B cell (primary cell): ENCODE measurements around the gene C5orf34. TPM values are rescaled to one million over a fixed set of nuclear protein-coding genes. Genes with fewer than 3 reads are reported as not detected.

Experiments
- ATAC-seq: fragments of 200-7000 bp; cut with Tn5 transposase; one replicate; pipeline ENCODE4 v1.10.0; 2021; ENCODE audit warnings: low read depth, mild to moderate bottlenecking, moderate number of reproducible peaks, moderate library complexity
- CTCF ChIA-PET: fragments of 350-600 bp; sonication (Branson Sonifier 250); formaldehyde crosslinking; loops from one replicate; lab custom pipeline; 2021; ENCODE audit warnings: antibody characterized with exemption, inconsistent platforms; lab: Charles Lee
- POLR2A ChIA-PET: fragments of 350-600 bp; sonication (Branson Sonifier 250); formaldehyde crosslinking; loops from one replicate; lab custom pipeline; 2021; ENCODE audit warnings: antibody characterized with exemption; lab: Charles Lee
- DNase-seq: peaks from one replicate; pipeline ENCODE4 v3.0.0; 2013
- H2AFZ ChIP-seq: 2 replicates; pipeline ENCODE4 v1.6.1; 2012; ENCODE audit warnings: mild to moderate bottlenecking, low read depth, low read length; ENCODE audit not compliant: insufficient read depth, poor library complexity, severe bottlenecking
- H3K27ac ChIP-seq, 2 donors: 1 replicate in 1 of 2; 2 replicates in 1 of 2; pipeline ENCODE4 v1.5.1; 2012 to 2013; ENCODE audit warnings: low read length in 2 of 2, mild to moderate bottlenecking in 2 of 2, moderate library complexity in 1 of 2
- H3K27me3 ChIP-seq, 4 experiments: fragments of 200-600 bp in 1 of 4; sonication (generic) in 1 of 4; replicated peaks in 1 of 4; 1 replicate in 2 of 4; 2 replicates in 2 of 4; pipeline versions ENCODE4 v1.6.1 to v1.7.0; 2013 to 2016; ENCODE audit warnings: low read length in 3 of 4, mild to moderate bottlenecking in 2 of 4, mixed read lengths in 1 of 4, moderate library complexity in 1 of 4; ENCODE audit not compliant: insufficient read depth in 4 of 4, control insufficient read depth in 3 of 4; ENCODE audit errors: control extremely low read depth in 1 of 4
- H3K36me3 ChIP-seq, 2 experiments: replicated peaks in 1 of 2; 1 replicate in 1 of 2; 2 replicates in 1 of 2; pipeline versions ENCODE4 v1.6.1 to v1.7.1; 2013; ENCODE audit warnings: low read length in 1 of 2; ENCODE audit not compliant: insufficient read depth in 2 of 2, control insufficient read depth in 1 of 2; ENCODE audit errors: control extremely low read depth in 1 of 2, extremely low read depth in 1 of 2
- H3K4me1 ChIP-seq, 2 donors: fragments of 200-600 bp in 1 of 2; sonication (generic) in 1 of 2; 1 replicate in 1 of 2; 2 replicates in 1 of 2; pipeline versions ENCODE4 v1.5.1 to v1.6.1; 2013 to 2017; ENCODE audit warnings: low read length in 2 of 2; ENCODE audit not compliant: control insufficient read depth in 2 of 2, insufficient read depth in 2 of 2
- H3K4me2 ChIP-seq: replicated peaks from 2 replicates; pipeline ENCODE3; 2012; ENCODE audit warnings: mild to moderate bottlenecking, low read depth, low read length; ENCODE audit not compliant: poor library complexity, severe bottlenecking
- H3K4me3 ChIP-seq, 5 experiments: fragments of 200-600 bp in 1 of 5; sonication (generic) in 1 of 5; 1 replicate in 3 of 5; 2 replicates in 2 of 5; pipeline versions ENCODE4 v1.5.1 to v1.7.0; 2011 to 2016; ENCODE audit warnings: low read length in 4 of 5, mild to moderate bottlenecking in 4 of 5, low read depth in 2 of 5, control low read depth in 1 of 5, moderate library complexity in 1 of 5; ENCODE audit not compliant: insufficient read depth in 1 of 5; ENCODE audit errors: control extremely low read depth in 1 of 5, extremely low read depth in 1 of 5
- H3K79me2 ChIP-seq: fragments of 200-600 bp; sonication (generic); one replicate; pipeline ENCODE4 v1.6.0; 2016; ENCODE audit warnings: low read length; ENCODE audit not compliant: control insufficient read depth, insufficient read depth
- H3K9ac ChIP-seq: fragments of 200-600 bp; sonication (generic); 2 replicates; pipeline ENCODE4 v1.6.1; 2017; ENCODE audit warnings: mild to moderate bottlenecking, low read length, moderate library complexity
- H3K9me3 ChIP-seq, 3 donors: one replicate each; pipeline versions ENCODE4 v1.6.1 to v1.7.1; 2013; ENCODE audit warnings: low read length in 2 of 3; ENCODE audit not compliant: control insufficient read depth in 2 of 3, insufficient read depth in 1 of 3; ENCODE audit errors: control extremely low read depth in 1 of 3
- H4K20me1 ChIP-seq: 2 replicates; pipeline ENCODE4 v1.6.0; 2012; ENCODE audit warnings: mild to moderate bottlenecking, low read length; ENCODE audit not compliant: insufficient read depth, control insufficient read depth, poor library complexity, severe bottlenecking
- H3K27ac Mint-ChIP-seq: one replicate; pipeline ENCODE4 v1.8.0; 2021; ENCODE audit warnings: mixed read lengths
- H3K27me3 Mint-ChIP-seq: one replicate; pipeline ENCODE4 v1.8.0; 2021; ENCODE audit warnings: mixed read lengths
- H3K4me1 Mint-ChIP-seq: one replicate; pipeline ENCODE4 v1.8.0; 2021; ENCODE audit warnings: mixed read lengths
- H3K4me3 Mint-ChIP-seq: one replicate; pipeline ENCODE4 v1.8.0; 2021; ENCODE audit warnings: mixed read lengths
- H3K9me3 Mint-ChIP-seq: one replicate; pipeline ENCODE4 v1.8.0; 2022; ENCODE audit warnings: mixed read lengths; ENCODE audit not compliant: insufficient read depth
- EZH2 ChIP-seq: IDR thresholded peaks from 2 replicates; pipeline ENCODE4 v1.6.1; 2012; ENCODE audit warnings: borderline replicate concordance, low read depth, mild to moderate bottlenecking, moderate library complexity, low read length; ENCODE audit not compliant: insufficient read depth, poor library complexity, severe bottlenecking
- WGBS: methylation state at CpG from one replicate; pipeline ENCODE4 v1.1.5; 2013; ENCODE audit warnings: missing lambda C conversion rate; ENCODE audit not compliant: insufficient coverage; 5-methylcytosine and 5-hydroxymethylcytosine counted together
- intact Hi-C: fragments of 100-400 bp; cut with micrococcal nuclease; formaldehyde crosslinking; loops from one replicate; pipeline ENCODE4 v1.10.0; 2022
- polyA plus RNA-seq: library from polyadenylated mRNA; depleted of rRNA; stranded (reverse); fragments of >200 nt; gene quantifications from 2 replicates; pipeline ENCODE4 v1.2.3, GENCODE V29; 2012
- total RNA-seq, 2 donors: library from RNA; stranded (reverse); fragments of 120-200 nt in 1 of 2; gene quantifications; 1 replicate in 1 of 2; 2 replicates in 1 of 2; pipeline versions ENCODE4 v1.2.3 to v1.2.4, GENCODE V29; 2013 to 2022
- TF ChIP-seq, protein P1 (sequence below): fragments of 200-600 bp; IDR thresholded peaks from one replicate; pipeline ENCODE4 v1.8.0; 2022; ENCODE audit warnings: antibody characterized with exemption, mild to moderate bottlenecking

The C5orf34 gene
- total and polyA plus RNA-seq, 2 donors (not counting 1 experiment from before 2014, with no cell fraction given): 2.6 to 5.5 TPM

DNA sequence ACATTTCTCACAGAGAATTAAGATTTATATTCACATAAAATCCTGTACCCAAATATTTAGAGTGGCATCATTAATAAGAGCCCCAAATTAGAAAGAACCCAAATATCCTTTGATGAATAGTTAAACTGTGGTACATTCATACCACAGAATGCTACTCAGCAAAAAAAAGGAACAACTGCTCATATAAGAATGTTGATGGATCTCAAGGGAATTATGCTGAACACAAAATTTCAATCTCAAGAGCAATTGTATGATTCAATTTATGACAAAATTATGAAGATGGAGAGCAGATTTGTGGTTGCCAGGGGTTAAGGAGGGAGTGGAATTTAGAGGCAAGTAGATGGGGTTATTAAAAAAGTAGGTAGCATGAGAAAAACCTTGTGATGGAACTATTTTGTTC is 46.4 kb upstream of the C5orf34 start:
- Histone ChIP-seq H3K9ac (no peak overlapping the region), H3K36me3 (no peaks in the 10 kb centered on the region), H3K9me3 (no peaks in the 10 kb centered on the region), H2AFZ (no peak overlapping the region), H3K27ac (no peak overlapping the region), H3K4me3 (no peak overlapping the region), H3K79me2 (peaks cover 2% of the 10 kb centered on the region), H3K4me2 (no peak overlapping the region), H4K20me1 (no peaks in the 10 kb centered on the region), H3K4me1 (peaks cover 3 to 6% of the 10 kb centered on the region in 2 donors), H3K27me3 (no peaks in the 10 kb centered on the region)
- intact Hi-C loops: no loop called here
- H3K4me3 Mint-ChIP-seq: no peak overlapping the region
- ATAC-seq: no peak
- peaks cover 4% of the 10 kb centered on the region for H3K4me1 Mint-ChIP-seq
- no peaks in the 10 kb centered on the region for H3K9me3 Mint-ChIP-seq
- ChIA-PET CTCF (no interaction called here), POLR2A (no interaction called here)
- TF ChIP-seq, protein P1, sequence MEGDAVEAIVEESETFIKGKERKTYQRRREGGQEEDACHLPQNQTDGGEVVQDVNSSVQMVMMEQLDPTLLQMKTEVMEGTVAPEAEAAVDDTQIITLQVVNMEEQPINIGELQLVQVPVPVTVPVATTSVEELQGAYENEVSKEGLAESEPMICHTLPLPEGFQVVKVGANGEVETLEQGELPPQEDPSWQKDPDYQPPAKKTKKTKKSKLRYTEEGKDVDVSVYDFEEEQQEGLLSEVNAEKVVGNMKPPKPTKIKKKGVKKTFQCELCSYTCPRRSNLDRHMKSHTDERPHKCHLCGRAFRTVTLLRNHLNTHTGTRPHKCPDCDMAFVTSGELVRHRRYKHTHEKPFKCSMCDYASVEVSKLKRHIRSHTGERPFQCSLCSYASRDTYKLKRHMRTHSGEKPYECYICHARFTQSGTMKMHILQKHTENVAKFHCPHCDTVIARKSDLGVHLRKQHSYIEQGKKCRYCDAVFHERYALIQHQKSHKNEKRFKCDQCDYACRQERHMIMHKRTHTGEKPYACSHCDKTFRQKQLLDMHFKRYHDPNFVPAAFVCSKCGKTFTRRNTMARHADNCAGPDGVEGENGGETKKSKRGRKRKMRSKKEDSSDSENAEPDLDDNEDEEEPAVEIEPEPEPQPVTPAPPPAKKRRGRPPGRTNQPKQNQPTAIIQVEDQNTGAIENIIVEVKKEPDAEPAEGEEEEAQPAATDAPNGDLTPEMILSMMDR: no peak
- TF ChIP-seq EZH2: no peak
- no peak for DNase-seq
- H3K27me3 Mint-ChIP-seq: no peaks in the 10 kb centered on the region
- H3K27ac Mint-ChIP-seq: no peak overlapping the region

DNA sequence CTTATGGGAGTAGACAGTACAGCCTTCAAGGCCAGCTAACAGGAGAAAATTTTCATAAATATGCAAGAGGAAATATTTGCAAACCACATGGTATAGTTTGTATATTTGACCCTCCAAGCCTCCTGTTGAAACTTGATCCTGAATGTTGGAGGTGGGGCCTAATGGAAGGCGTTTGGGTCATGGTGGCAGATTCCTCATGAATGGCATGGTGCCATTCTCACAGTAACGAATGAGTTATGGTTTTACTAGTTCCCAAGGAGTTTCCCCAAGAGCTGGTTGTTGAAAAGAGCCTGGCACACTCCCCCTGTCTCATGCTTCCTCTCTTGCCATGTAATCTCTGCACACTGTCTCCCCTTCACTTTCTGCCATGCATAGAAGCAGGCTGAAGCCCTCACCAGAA is 45.2 kb upstream of the C5orf34 start:
- Histone ChIP-seq H3K9me3 (no peaks in the 10 kb centered on the region), H4K20me1 (no peaks in the 10 kb centered on the region), H2AFZ (no peak overlapping the region), H3K79me2 (peaks cover 14% of the 10 kb centered on the region), H3K4me3 (no peak overlapping the region), H3K27me3 (no peaks in the 10 kb centered on the region), H3K4me1 (peaks cover 12 to 14% of the 10 kb centered on the region in 2 donors), H3K36me3 (no peaks in the 10 kb centered on the region), H3K9ac (no peak overlapping the region), H3K27ac (no peak overlapping the region), H3K4me2 (no peak overlapping the region)
- 69% methylated on average over 2 of the region's 2 CpGs for WGBS
- Mint-ChIP-seq H3K27ac (no peak overlapping the region), H3K27me3 (no peaks in the 10 kb centered on the region), H3K4me1 (peaks cover 13% of the 10 kb centered on the region), H3K4me3 (no peak overlapping the region), H3K9me3 (no peaks in the 10 kb centered on the region)
- no peak for ATAC-seq
- POLR2A ChIA-PET: interaction anchor here (1.4 kb wide), 1 partner anchor 76 kb away, joined by 14 read pairs; the partner anchor contains the start of gene TMEM267
- DNase-seq: no peak
- TF ChIP-seq EZH2: no peak
- TF ChIP-seq, protein P1: no peak
- intact Hi-C loops: no loop called here
- CTCF ChIA-PET: interaction anchor here (0.8 kb wide), 1 partner anchor 170 kb away, joined by 3 read pairs; no protein-coding TSS in a partner anchor
